Gastrocnemius medialis (tissue), 4 donors: ENCODE measurements around the gene DDX54. TPM values are rescaled to one million over a fixed set of nuclear protein-coding genes. Genes with fewer than 3 reads are reported as not detected.

ENCODE experiments used
- ATAC-seq, 2 donors: fragments of 150-250 bp; one replicate each; pipeline ENCODE4 v1.9.1; 2016
- DNase-seq, 2 donors: peaks; one replicate each; pipeline ENCODE4 v3.0.0-alpha.2; 2019
- H3K27ac ChIP-seq, 4 donors: fragments of 200-600 bp; sonication (generic); 1 replicate in 1 of 4; 2 replicates in 3 of 4; pipeline ENCODE4 v1.5.1; 2016 to 2018; ENCODE audit warnings: mild to moderate bottlenecking in 2 of 4, moderate library complexity in 1 of 4
- H3K27me3 ChIP-seq, 3 donors: fragments of 200-600 bp; sonication (generic) in 2 of 3; 1 replicate in 1 of 3; 2 replicates in 2 of 3; pipeline versions ENCODE4 v1.5.1 to v1.6.0; 2016 to 2019; ENCODE audit warnings: mild to moderate bottlenecking in 1 of 3, moderate library complexity in 1 of 3
- H3K36me3 ChIP-seq, 2 donors: fragments of 200-600 bp; sonication (generic) in 1 of 2; one replicate each; pipeline ENCODE4 v1.5.1; 2017 to 2018
- H3K4me1 ChIP-seq, 2 donors: fragments of 200-600 bp; sonication (generic) in 1 of 2; one replicate each; pipeline ENCODE4 v1.5.1; 2016 to 2017; ENCODE audit warnings: mild to moderate bottlenecking in 2 of 2
- H3K4me3 ChIP-seq, 4 donors: fragments of 200-600 bp; sonication (generic) in 3 of 4; 1 replicate in 1 of 4; 2 replicates in 3 of 4; pipeline ENCODE4 v1.5.1; 2016 to 2019; ENCODE audit warnings: mild to moderate bottlenecking in 2 of 4
- H3K9me3 ChIP-seq, 3 donors: fragments of 200-600 bp; sonication (generic) in 2 of 3; 1 replicate in 1 of 3; 2 replicates in 2 of 3; pipeline ENCODE4 v1.5.1; 2016 to 2019
- POLR2A ChIP-seq, 2 donors: fragments of 450-650 bp; IDR thresholded peaks; one replicate each; pipeline ENCODE4 v1.6.1; 2017; ENCODE audit warnings: antibody characterized with exemption in 2 of 2, mild to moderate bottlenecking in 2 of 2, moderate library complexity in 2 of 2
- in situ Hi-C, 4 donors: fragments of 200-750 bp; cut with MboI; loops; one replicate each; pipeline versions ENCODE4 v1.15.0 to v1.8.0; 2017; ENCODE audit warnings: low sequenced_read_pairs in 4 of 4
- intact Hi-C: fragments of 100-400 bp; cut with DNase I; formaldehyde crosslinking; loops from one replicate; pipeline ENCODE4 v1.15.1; 2023; ENCODE audit warnings: low total_unique reads
- total RNA-seq, 4 donors: library from RNA; depleted of rRNA; stranded (reverse); fragments of >200 nt; gene quantifications; one replicate each; pipeline versions ENCODE4 v1.1.0 to v1.2.3, GENCODE V29; 2016
- TF ChIP-seq, protein P1 (sequence below), 5 experiments: fragments of 450-650 bp in 3 of 5; fragments of 200-600 bp in 2 of 5; sonication (generic) in 2 of 5; IDR thresholded peaks in 4 of 5; conservative IDR thresholded peaks in 1 of 5; 1 replicate in 4 of 5; 2 replicates in 1 of 5; pipeline ENCODE4 v1.5.1; 2016 to 2019; ENCODE audit warnings: antibody characterized with exemption in 5 of 5, mild to moderate bottlenecking in 3 of 5, moderate library complexity in 3 of 5

The DDX54 gene
- total RNA-seq, 4 donors from 2014 or later = 90.0 to 144 (median 108) TPM

DNA sequence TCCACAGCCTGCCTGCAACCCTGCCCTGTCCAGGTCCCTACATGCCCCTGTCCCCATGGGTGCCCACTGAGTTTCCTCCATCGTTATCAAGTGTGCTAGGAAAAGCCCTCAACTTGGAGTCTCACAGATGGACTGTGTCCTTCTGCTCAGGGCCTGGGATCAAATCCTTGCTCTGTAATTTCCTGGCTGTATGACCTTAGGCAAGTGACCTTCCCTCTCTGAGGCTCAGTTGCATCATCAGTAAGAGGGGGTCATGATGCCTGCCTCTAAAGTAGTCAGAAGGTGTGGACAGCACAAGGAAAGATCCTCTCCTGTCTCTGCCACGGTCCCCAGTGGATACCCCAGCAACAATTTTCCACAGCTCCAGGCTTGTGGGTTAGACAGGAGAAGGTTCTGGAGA lies 71.9 kb downstream of the DDX54 start:
- ATAC-seq = no peak
- H3K27me3 ChIP-seq = peaks cover 0 to 3% (median 0%) of the 10 kb centered on the region in 3 donors

GRCh38 chr12:113112043-113112899 lies 73.0 kb downstream of the DDX54 start:
- Histone ChIP-seq H3K4me1 (no peaks in the 10 kb centered on the region), H3K9me3 (no peaks in the 10 kb centered on the region), H3K4me3 (no peak overlapping the region), H3K27me3 (peaks cover 0 to 3% (median 0%) of the 10 kb centered on the region in 3 donors), H3K27ac (no peak overlapping the region), H3K36me3 (no peaks in the 10 kb centered on the region)
- ATAC-seq (no peak), DNase-seq (no peak)
- in situ Hi-C loops (no loop called here), intact Hi-C loops (no loop called here)
- TF ChIP-seq POLR2A (IDR thresholded peaks at IDR 0.05) = no peak
- TF ChIP-seq, protein P1, sequence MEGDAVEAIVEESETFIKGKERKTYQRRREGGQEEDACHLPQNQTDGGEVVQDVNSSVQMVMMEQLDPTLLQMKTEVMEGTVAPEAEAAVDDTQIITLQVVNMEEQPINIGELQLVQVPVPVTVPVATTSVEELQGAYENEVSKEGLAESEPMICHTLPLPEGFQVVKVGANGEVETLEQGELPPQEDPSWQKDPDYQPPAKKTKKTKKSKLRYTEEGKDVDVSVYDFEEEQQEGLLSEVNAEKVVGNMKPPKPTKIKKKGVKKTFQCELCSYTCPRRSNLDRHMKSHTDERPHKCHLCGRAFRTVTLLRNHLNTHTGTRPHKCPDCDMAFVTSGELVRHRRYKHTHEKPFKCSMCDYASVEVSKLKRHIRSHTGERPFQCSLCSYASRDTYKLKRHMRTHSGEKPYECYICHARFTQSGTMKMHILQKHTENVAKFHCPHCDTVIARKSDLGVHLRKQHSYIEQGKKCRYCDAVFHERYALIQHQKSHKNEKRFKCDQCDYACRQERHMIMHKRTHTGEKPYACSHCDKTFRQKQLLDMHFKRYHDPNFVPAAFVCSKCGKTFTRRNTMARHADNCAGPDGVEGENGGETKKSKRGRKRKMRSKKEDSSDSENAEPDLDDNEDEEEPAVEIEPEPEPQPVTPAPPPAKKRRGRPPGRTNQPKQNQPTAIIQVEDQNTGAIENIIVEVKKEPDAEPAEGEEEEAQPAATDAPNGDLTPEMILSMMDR (IDR thresholded peaks at IDR 0.05 in 4 of 5, conservative IDR thresholded peaks at IDR 0.05 in 1 of 5) = no peak

More for the DNA sequence above, 71.9 kb downstream of the DDX54 start:
- H3K36me3 ChIP-seq = no peaks in the 10 kb centered on the region
- intact Hi-C loops = no loop called here
- no peak overlapping the region for H3K27ac ChIP-seq
- TF ChIP-seq POLR2A (IDR thresholded peaks at IDR 0.05) = no peak
- TF ChIP-seq, protein P1 (IDR thresholded peaks at IDR 0.05 in 4 of 5, conservative IDR thresholded peaks at IDR 0.05 in 1 of 5) = no peak
- no peaks in the 10 kb centered on the region for H3K9me3 ChIP-seq
- H3K4me1 ChIP-seq = no peaks in the 10 kb centered on the region
- no peak for DNase-seq
- H3K4me3 ChIP-seq = no peak overlapping the region
- in situ Hi-C loops = no loop called here

GRCh38 chr12:113111247-113111646 lies 74.0 kb downstream of the DDX54 start:
- ATAC-seq (no peak), DNase-seq (no peak)
- no peaks in the 10 kb centered on the region for H3K4me1 ChIP-seq
- intact Hi-C loops (no loop called here), in situ Hi-C loops (no loop called here)
- H3K27ac ChIP-seq = no peak overlapping the region
- no peaks in the 10 kb centered on the region for H3K36me3 ChIP-seq
- no peaks in the 10 kb centered on the region for H3K9me3 ChIP-seq
- peaks cover 0 to 3% (median 0%) of the 10 kb centered on the region in 3 donors for H3K27me3 ChIP-seq
- TF ChIP-seq POLR2A (IDR thresholded peaks at IDR 0.05) = no peak
- TF ChIP-seq, protein P1 (IDR thresholded peaks at IDR 0.05 in 4 of 5, conservative IDR thresholded peaks at IDR 0.05 in 1 of 5) = no peak
- H3K4me3 ChIP-seq = no peak overlapping the region

DNA sequence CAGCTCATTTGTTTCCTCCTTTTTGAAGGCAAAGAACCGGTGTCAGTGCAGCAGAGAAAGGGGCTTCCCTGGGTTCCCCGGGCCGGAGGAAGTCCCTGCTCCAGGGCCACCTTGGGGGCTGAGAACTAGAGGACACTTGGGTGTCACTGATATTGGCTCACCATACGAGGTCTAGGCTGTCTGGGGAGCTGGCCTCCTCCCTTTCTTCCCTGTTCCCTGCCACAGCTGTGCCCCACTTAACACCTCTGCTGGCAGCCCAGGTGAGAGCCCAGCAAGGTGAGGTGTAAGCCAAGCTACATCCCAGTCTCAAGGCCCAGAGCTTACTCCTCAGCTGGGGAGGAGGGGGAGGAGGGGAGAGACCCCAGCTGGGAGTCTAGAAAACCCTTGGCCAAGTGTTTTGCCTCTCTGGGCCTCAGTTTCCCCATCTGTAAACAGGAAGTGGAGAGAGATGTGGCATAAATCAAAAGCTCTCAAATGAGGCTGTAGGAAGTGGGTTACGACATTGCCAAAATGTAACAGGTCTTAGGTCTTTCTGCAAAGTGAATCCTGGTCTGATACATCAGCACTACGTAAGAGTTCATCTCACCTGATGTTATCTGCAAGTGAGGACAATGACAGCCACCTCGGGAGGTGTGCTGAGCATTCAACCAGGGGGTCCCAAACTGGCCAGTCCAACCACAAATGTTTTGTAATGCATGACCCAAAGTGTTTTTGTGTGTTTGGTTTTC lies 75.2 kb downstream of the DDX54 start:
- Histone ChIP-seq H3K4me1 (no peaks in the 10 kb centered on the region), H3K27ac (no peak overlapping the region), H3K9me3 (no peaks in the 10 kb centered on the region), H3K27me3 (peaks cover 0 to 3% (median 0%) of the 10 kb centered on the region in 3 donors), H3K4me3 (no peak overlapping the region), H3K36me3 (no peaks in the 10 kb centered on the region)
- DNase-seq = no peak
- TF ChIP-seq, protein P1 (IDR thresholded peaks at IDR 0.05 in 4 of 5, conservative IDR thresholded peaks at IDR 0.05 in 1 of 5) = no peak
- TF ChIP-seq POLR2A (IDR thresholded peaks at IDR 0.05) = no peak
- no peak for ATAC-seq
- in situ Hi-C loops = no loop called here
- intact Hi-C loops = no loop called here
